Fibroblast of the aortic adventitia (primary cell): ENCODE results near the gene ITPK1. TPM values are rescaled to one million over a fixed set of nuclear protein-coding genes. Genes with fewer than 3 reads are reported as not detected.

ENCODE experiments used
- DNase-seq: peaks from one replicate; pipeline ENCODE4 v3.0.0-alpha.2; 2010; ENCODE audit warnings: low read depth
- H3K4me3 ChIP-seq: 2 replicates; pipeline ENCODE4 v1.5.1; 2011; ENCODE audit warnings: low read depth, mild to moderate bottlenecking, control low read depth, low read length, moderate library complexity
- CTCF ChIP-seq: IDR thresholded peaks from 2 replicates; pipeline ENCODE4 v1.5.1; 2011; ENCODE audit warnings: mild to moderate bottlenecking, low read length, control low read depth, inconsistent platforms; ENCODE audit not compliant: insufficient read depth
- total RNA-seq: library from RNA; depleted of rRNA; stranded (reverse); fragments of >200 nt; gene quantifications from 2 replicates; pipeline ENCODE4 v1.2.3, GENCODE V29; 2012; ENCODE audit warnings: low replicate concordance

The ITPK1 gene
- total RNA-seq, 1 donor, result 20.1 TPM

GRCh38 chr14:93037351-93037750 lies 78.4 kb downstream of the ITPK1 start:
- no peak for DNase-seq
- H3K4me3 ChIP-seq, result no peak overlapping the region
- TF ChIP-seq CTCF, result no peak

- peak; percentile 54 for DNase-seq
- no peak overlapping the region for H3K4me3 ChIP-seq
- no peak for TF ChIP-seq CTCF
These were observed 78.9 kb downstream of the ITPK1 start for GRCh38 chr14:93036652-93037345.

- TF ChIP-seq CTCF, result no peak
- DNase-seq, result peak; percentile 22
- no peak overlapping the region for H3K4me3 ChIP-seq
These were observed 79.6 kb downstream of the ITPK1 start for GRCh38 chr14:93035917-93036651.

- no peak for DNase-seq
- TF ChIP-seq CTCF, result no peak
- no peak overlapping the region for H3K4me3 ChIP-seq
These were observed 80.2 kb downstream of the ITPK1 start for GRCh38 chr14:93035585-93035916.

- TF ChIP-seq CTCF, result no peak
- no peak for DNase-seq
- no peak overlapping the region for H3K4me3 ChIP-seq
These were observed 81.1 kb downstream of the ITPK1 start for GRCh38 chr14:93034671-93034994.

GRCh38 chr14:93033983-93034670 lies 81.6 kb downstream of the ITPK1 start:
- no peak overlapping the region for H3K4me3 ChIP-seq
- no peak for DNase-seq
- TF ChIP-seq CTCF, result peak; percentile 32
